ENCODE results near the gene SYMPK. TPM values are rescaled to one million over a fixed set of nuclear protein-coding genes. Genes with fewer than 3 reads are reported as not detected.
"Not testable (repeated sequence)": the region's sequence is repeated elsewhere in the genome, so short reads cannot be mapped to it uniquely, and the experiment has no call there.

SYMPK gene
- total RNA-seq, 2 experiments from 2014 or later, result 63.3 to 65.0 TPM

DNA sequence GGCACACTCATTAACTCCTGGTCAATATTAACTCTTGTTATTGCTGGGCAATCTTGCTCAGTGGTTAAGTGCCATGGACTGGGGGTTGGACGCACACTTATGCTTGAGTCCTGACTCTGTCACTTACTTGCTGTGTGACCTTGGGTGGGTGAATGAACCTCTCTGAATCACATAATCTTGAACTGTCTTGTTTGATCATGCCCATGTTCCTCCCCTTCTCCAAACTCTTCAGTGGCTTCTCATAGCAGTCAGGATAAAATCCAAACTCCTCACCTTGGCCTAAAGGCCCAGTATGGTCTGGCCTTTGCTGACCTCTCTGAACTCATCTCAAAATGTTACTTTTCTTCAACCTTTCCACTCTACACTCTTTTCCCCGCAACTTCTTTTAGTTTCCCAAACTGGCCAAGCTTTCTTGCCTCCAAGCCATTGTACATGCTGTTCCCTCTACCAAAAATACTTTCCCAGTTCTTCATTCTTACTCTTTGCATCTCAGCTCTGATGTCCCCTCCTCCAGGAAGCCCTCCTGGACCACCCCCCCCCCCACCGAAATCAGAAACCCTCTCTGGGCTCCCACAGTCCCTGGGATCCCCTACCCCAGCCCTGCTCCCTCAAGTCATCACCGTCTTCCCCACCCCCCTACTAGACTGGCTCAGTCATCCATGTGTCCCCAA lies 37.1 kb upstream of the SYMPK start:
- peaks cover 47% of the 10 kb centered on the region for H3K36me3 Mint-ChIP-seq (ENCODE audit: low read depth)
- Histone ChIP-seq H3K27me3 (ENCODE audit: control insufficient read depth in 1 of 2, insufficient read depth in 2 of 2, low read length in 2 of 2) (no peaks in the 10 kb centered on the region), H3K36me3 (ENCODE audit: insufficient read depth, low read length) (peaks cover 15% of the 10 kb centered on the region), H3K27ac (ENCODE audit: low read depth in 1 of 2, low read length in 2 of 2) (no peak overlapping the region), H3K4me1 (ENCODE audit: insufficient read depth, low read length) (peaks cover 26% of the 10 kb centered on the region), H3K4me3 (ENCODE audit: low read length) (no peak overlapping the region), H3K9me3 (ENCODE audit: control insufficient read depth in 1 of 2, insufficient read depth in 1 of 2, low read length in 2 of 2) (no peaks in the 10 kb centered on the region)
- peaks cover 28% of the 10 kb centered on the region for H3K4me1 Mint-ChIP-seq (ENCODE audit: low read depth)
- ATAC-seq (ENCODE audit: poor library complexity), result no peak
- intact Hi-C loops (cut with DNase I, micrococcal nuclease), result loop anchor here in 1 of 2 experiments (5.0 to 10.0 kb wide), 3 partner anchors 38 to 715 kb away; partner anchors contain the start of genes CCDC61, FOXA3 and SYMPK
- H3K27ac Mint-ChIP-seq, result peak overlapping the region; percentile 33
- TF ChIP-seq, protein P1, sequence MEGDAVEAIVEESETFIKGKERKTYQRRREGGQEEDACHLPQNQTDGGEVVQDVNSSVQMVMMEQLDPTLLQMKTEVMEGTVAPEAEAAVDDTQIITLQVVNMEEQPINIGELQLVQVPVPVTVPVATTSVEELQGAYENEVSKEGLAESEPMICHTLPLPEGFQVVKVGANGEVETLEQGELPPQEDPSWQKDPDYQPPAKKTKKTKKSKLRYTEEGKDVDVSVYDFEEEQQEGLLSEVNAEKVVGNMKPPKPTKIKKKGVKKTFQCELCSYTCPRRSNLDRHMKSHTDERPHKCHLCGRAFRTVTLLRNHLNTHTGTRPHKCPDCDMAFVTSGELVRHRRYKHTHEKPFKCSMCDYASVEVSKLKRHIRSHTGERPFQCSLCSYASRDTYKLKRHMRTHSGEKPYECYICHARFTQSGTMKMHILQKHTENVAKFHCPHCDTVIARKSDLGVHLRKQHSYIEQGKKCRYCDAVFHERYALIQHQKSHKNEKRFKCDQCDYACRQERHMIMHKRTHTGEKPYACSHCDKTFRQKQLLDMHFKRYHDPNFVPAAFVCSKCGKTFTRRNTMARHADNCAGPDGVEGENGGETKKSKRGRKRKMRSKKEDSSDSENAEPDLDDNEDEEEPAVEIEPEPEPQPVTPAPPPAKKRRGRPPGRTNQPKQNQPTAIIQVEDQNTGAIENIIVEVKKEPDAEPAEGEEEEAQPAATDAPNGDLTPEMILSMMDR (IDR thresholded peaks at IDR 0.05), result no peak
- ChIA-PET CTCF (interaction anchor here (0.6 kb wide), 1 partner anchor 506 kb away, joined by 3 read pairs; no protein-coding TSS in a partner anchor), POLR2A (no interaction called here)
- no peaks in the 10 kb centered on the region for H3K27me3 Mint-ChIP-seq
- no peak for DNase-seq
- H3K4me3 Mint-ChIP-seq, result peak overlapping the region; percentile 67
- H3K9me3 Mint-ChIP-seq, result no peaks in the 10 kb centered on the region

DNA sequence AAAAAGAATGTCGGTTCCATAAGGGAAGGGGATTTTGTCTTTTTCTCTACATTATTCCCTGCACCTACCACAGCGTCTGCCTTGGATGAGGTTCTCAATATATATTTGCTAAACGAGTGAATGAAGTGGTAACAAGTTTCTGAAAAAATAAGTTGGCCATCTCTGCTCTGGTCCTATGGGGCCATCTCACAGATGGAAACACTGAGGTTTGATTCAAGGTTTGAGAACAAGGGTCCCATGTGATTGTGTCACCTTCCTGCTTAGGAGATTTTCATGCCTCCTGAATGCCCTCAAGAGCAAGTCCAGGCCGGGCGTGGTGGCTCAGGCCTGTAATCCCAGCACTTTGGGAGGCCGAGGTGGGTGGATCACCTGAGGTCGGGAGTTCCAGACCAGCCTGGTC lies 36.3 kb upstream of the SYMPK start:
- ATAC-seq (ENCODE audit: poor library complexity), result no peak
- POLR2A ChIA-PET, result no interaction called here
- peaks cover 28% of the 10 kb centered on the region for H3K4me1 Mint-ChIP-seq (ENCODE audit: low read depth)
- peaks cover 50% of the 10 kb centered on the region for H3K36me3 Mint-ChIP-seq (ENCODE audit: low read depth)
- TF ChIP-seq, protein P1 (IDR thresholded peaks at IDR 0.05), result no peak
- intact Hi-C loops (cut with DNase I, micrococcal nuclease), result no loop called here
- no peaks in the 10 kb centered on the region for H3K27me3 ChIP-seq (ENCODE audit: control insufficient read depth in 1 of 2, insufficient read depth in 2 of 2, low read length in 2 of 2)
- no peaks in the 10 kb centered on the region for H3K9me3 ChIP-seq (ENCODE audit: control insufficient read depth in 1 of 2, insufficient read depth in 1 of 2, low read length in 2 of 2)
- H3K27me3 Mint-ChIP-seq, result no peaks in the 10 kb centered on the region
- no peaks in the 10 kb centered on the region for H3K9me3 Mint-ChIP-seq
- no peak overlapping the region for H3K27ac ChIP-seq (ENCODE audit: low read depth in 1 of 2, low read length in 2 of 2)
- H3K4me3 Mint-ChIP-seq, result no peak overlapping the region
- DNase-seq, result no peak
- H3K27ac Mint-ChIP-seq, result no peak overlapping the region
- H3K36me3 ChIP-seq (ENCODE audit: insufficient read depth, low read length), result peaks cover 19% of the 10 kb centered on the region
- H3K4me3 ChIP-seq (ENCODE audit: low read length), result no peak overlapping the region
- H3K4me1 ChIP-seq (ENCODE audit: insufficient read depth, low read length), result peaks cover 26% of the 10 kb centered on the region
- CTCF ChIA-PET, result no interaction called here

DNA sequence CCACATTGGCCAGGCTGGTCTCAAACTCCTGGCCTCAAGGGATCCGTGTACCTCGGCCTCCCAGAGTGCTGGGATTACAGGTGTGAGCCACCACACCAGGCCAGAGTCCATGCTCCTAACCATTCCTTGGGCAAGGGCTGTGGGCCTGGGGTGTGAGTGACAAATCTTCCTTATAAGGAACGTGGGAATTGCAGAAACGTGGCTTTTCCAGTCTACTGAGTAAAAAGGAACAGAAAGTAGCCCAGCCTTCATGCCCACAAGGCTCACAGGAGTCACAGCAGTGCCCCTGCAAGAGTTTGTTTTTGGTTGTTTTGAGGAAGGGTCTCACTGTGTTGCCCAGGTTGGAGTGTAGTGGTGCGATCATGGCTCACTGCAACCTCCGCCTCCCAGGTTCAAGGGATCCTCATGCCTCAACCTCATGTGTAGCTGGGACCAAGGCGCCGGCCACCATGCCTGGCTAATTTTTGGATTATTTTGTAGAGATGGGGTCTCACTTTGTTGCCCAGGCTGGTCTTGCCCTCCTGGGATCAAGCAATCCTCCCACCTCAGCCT lies 34.4 kb upstream of the SYMPK start:
- Mint-ChIP-seq H3K4me1 (ENCODE audit: low read depth) (peaks cover 18% of the 10 kb centered on the region), H3K27ac (no peak overlapping the region), H3K36me3 (ENCODE audit: low read depth) (peaks cover 45% of the 10 kb centered on the region), H3K27me3 (no peaks in the 10 kb centered on the region), H3K4me3 (no peak overlapping the region), H3K9me3 (no peaks in the 10 kb centered on the region)
- no peak overlapping the region for H3K27ac ChIP-seq (ENCODE audit: low read depth in 1 of 2, low read length in 2 of 2)
- TF ChIP-seq, protein P1 (IDR thresholded peaks at IDR 0.05), result no peak
- no peak overlapping the region for H3K4me3 ChIP-seq (ENCODE audit: low read length)
- intact Hi-C loops (cut with DNase I, micrococcal nuclease), result no loop called here
- H3K4me1 ChIP-seq (ENCODE audit: insufficient read depth, low read length), result peaks cover 17% of the 10 kb centered on the region
- CTCF ChIA-PET, result no interaction called here
- POLR2A ChIA-PET, result no interaction called here
- DNase-seq, result no peak
- peaks cover 19% of the 10 kb centered on the region for H3K36me3 ChIP-seq (ENCODE audit: insufficient read depth, low read length)
- H3K9me3 ChIP-seq (ENCODE audit: control insufficient read depth in 1 of 2, insufficient read depth in 1 of 2, low read length in 2 of 2), result no peaks in the 10 kb centered on the region
- H3K27me3 ChIP-seq (ENCODE audit: control insufficient read depth in 1 of 2, insufficient read depth in 2 of 2, low read length in 2 of 2), result no peaks in the 10 kb centered on the region
- no peak for ATAC-seq (ENCODE audit: poor library complexity)

DNA sequence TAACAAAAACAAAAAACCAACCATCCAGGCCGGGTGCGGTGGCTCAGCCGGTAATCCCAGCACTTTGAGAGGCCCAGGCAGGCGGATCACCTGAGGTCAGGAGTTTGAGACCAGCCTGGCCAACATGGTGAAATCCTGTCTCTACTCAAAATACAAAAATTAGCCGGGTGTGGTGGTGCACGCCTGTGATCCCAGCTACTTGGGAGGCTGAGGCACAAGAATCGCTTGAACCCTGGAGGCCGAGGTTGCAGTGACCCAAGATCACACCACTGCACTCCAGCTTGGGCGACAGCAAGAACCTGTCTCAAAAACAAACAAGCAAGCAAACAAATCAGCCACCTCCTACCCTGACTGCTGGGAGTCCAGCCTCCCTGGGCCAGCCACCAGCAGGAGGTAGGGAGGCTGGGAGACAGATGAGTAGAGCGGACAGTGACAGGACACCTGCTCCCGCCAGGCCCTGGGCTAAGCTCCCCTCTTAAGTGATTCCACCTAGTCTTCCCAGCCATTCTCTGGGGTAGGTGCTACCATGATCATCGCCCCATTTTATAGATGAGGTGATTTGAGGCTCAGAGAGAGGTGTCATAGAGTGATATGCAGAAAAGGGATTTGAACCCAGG lies 33.1 kb upstream of the SYMPK start:
- H3K27ac Mint-ChIP-seq; H3K4me3 Mint-ChIP-seq; POLR2A ChIA-PET; ATAC-seq (ENCODE audit: poor library complexity); H3K4me1 ChIP-seq (ENCODE audit: insufficient read depth, low read length); intact Hi-C loops (cut with DNase I, micrococcal nuclease); DNase-seq; H3K4me3 ChIP-seq (ENCODE audit: low read length); H3K27me3 Mint-ChIP-seq; H3K27ac ChIP-seq (ENCODE audit: low read depth in 1 of 2, low read length in 2 of 2); CTCF ChIA-PET; H3K27me3 ChIP-seq (ENCODE audit: control insufficient read depth in 1 of 2, insufficient read depth in 2 of 2, low read length in 2 of 2); H3K9me3 Mint-ChIP-seq; H3K9me3 ChIP-seq (ENCODE audit: control insufficient read depth in 1 of 2, insufficient read depth in 1 of 2, low read length in 2 of 2): not testable (repeated sequence)
- H3K36me3 ChIP-seq (ENCODE audit: insufficient read depth, low read length), result peaks cover 19% of the 10 kb centered on the region
- Mint-ChIP-seq H3K36me3 (ENCODE audit: low read depth) (peaks cover 39% of the 10 kb centered on the region), H3K4me1 (ENCODE audit: low read depth) (peaks cover 13% of the 10 kb centered on the region)
